CD8-positive, alpha-beta memory T cell (primary cell): ENCODE measurements around the gene RALGAPA2. TPM values are rescaled to one million over a fixed set of nuclear protein-coding genes. Genes with fewer than 3 reads are reported as not detected.

Source experiments
- CTCF ChIA-PET: fragments of 350-600 bp; sonication (Branson Sonifier 250); formaldehyde crosslinking; loops from one replicate; lab custom pipeline; 2021; ENCODE audit warnings: antibody characterized with exemption; lab: Charles Lee
- POLR2A ChIA-PET: fragments of 350-600 bp; sonication (Branson Sonifier 250); formaldehyde crosslinking; loops from one replicate; lab custom pipeline; 2021; ENCODE audit warnings: antibody characterized with exemption; lab: Charles Lee
- DNase-seq, 5 donors: peaks; one replicate each; pipeline versions ENCODE4 v3.0.0 to v3.0.0-alpha.2; 2020 to 2022; ENCODE audit warnings: mixed read lengths in 1 of 5
- H3K27ac ChIP-seq: one replicate; pipeline ENCODE4 v1.7.0; 2013; ENCODE audit warnings: low read depth, mild to moderate bottlenecking, low read length, moderate library complexity
- H3K27me3 ChIP-seq: 2 replicates; pipeline ENCODE4 v1.7.0; 2013; ENCODE audit warnings: low read length, mild to moderate bottlenecking; ENCODE audit not compliant: insufficient read depth, poor library complexity, severe bottlenecking
- H3K36me3 ChIP-seq: 2 replicates; pipeline ENCODE4 v1.7.0; 2013; ENCODE audit warnings: mild to moderate bottlenecking, low read length, moderate library complexity; ENCODE audit not compliant: insufficient read depth
- H3K4me1 ChIP-seq: 2 replicates; pipeline ENCODE4 v1.7.0; 2013; ENCODE audit warnings: mild to moderate bottlenecking, low read length, moderate library complexity; ENCODE audit not compliant: insufficient read depth
- H3K4me3 ChIP-seq: 2 replicates; pipeline ENCODE4 v1.7.0; 2013; ENCODE audit warnings: mild to moderate bottlenecking, low read length
- H3K9me3 ChIP-seq: 2 replicates; pipeline ENCODE4 v1.7.0; 2013; ENCODE audit warnings: mild to moderate bottlenecking, low read length
- H3K27ac Mint-ChIP-seq, 8 donors: one replicate each; pipeline ENCODE4 v1.8.0; 2020 to 2021; ENCODE audit warnings: mixed read lengths in 8 of 8, mild to moderate bottlenecking in 6 of 8, inconsistent platforms in 3 of 8, moderate library complexity in 3 of 8
- H3K27me3 Mint-ChIP-seq, 2 donors: one replicate each; pipeline ENCODE4 v1.8.0; 2020 to 2021; ENCODE audit warnings: mixed read lengths in 2 of 2, mild to moderate bottlenecking in 1 of 2, moderate library complexity in 1 of 2
- H3K36me3 Mint-ChIP-seq, 3 donors: one replicate each; pipeline ENCODE4 v1.8.0; 2020 to 2021; ENCODE audit warnings: mixed read lengths in 3 of 3, inconsistent platforms in 1 of 3, mild to moderate bottlenecking in 1 of 3
- H3K4me1 Mint-ChIP-seq, 3 donors: one replicate each; pipeline ENCODE4 v1.8.0; 2020 to 2021; ENCODE audit warnings: mixed read lengths in 3 of 3, inconsistent platforms in 1 of 3, mild to moderate bottlenecking in 1 of 3
- H3K4me3 Mint-ChIP-seq, 7 donors: one replicate each; pipeline ENCODE4 v1.8.0; 2020 to 2021; ENCODE audit warnings: mixed read lengths in 7 of 7, mild to moderate bottlenecking in 6 of 7, moderate library complexity in 4 of 7, inconsistent platforms in 2 of 7
- H3K9me3 Mint-ChIP-seq, 5 donors: one replicate each; pipeline ENCODE4 v1.8.0; 2020 to 2022; ENCODE audit warnings: mixed read lengths in 5 of 5, mild to moderate bottlenecking in 3 of 5, moderate library complexity in 2 of 5, inconsistent platforms in 1 of 5
- polyA plus RNA-seq: library from polyadenylated mRNA; unstranded; fragments of 300-500 nt; fragmentation: Illumina TruSeq; gene quantifications from one replicate; pipeline ENCODE4 v1.2.3, GENCODE V29; 2021
- total RNA-seq, 2 experiments: library from RNA; stranded (reverse); gene quantifications; one replicate each; pipeline ENCODE4 v1.2.3, GENCODE V29; 2021

Gene RALGAPA2
- total and polyA plus RNA-seq, 3 experiments from 2014 or later = 7.4 to 14.5 (median 13.4) TPM

- Histone ChIP-seq H3K4me1 (no peaks in the 10 kb centered on the region), H3K9me3 (no peaks in the 10 kb centered on the region), H3K36me3 (no peaks in the 10 kb centered on the region), H3K27me3 (no peaks in the 10 kb centered on the region), H3K27ac (no peak overlapping the region), H3K4me3 (no peak overlapping the region)
- no peak overlapping the region for H3K27ac Mint-ChIP-seq
- CTCF ChIA-PET = no interaction called here
- H3K4me3 Mint-ChIP-seq = no peak overlapping the region
- no peaks in the 10 kb centered on the region for H3K4me1 Mint-ChIP-seq
- no peak for DNase-seq
- no peaks in the 10 kb centered on the region for H3K9me3 Mint-ChIP-seq
- POLR2A ChIA-PET = no interaction called here
- H3K27me3 Mint-ChIP-seq = no peaks in the 10 kb centered on the region
- peaks cover 4 to 24% (median 24%) of the 10 kb centered on the region in 3 donors for H3K36me3 Mint-ChIP-seq
Measured at GRCh38 chr20:20417876-20418676, 294.4 kb downstream of the RALGAPA2 start.

GRCh38 chr20:20415321-20415720, 297.1 kb downstream of the RALGAPA2 start:
- Mint-ChIP-seq H3K36me3 (peaks cover 0 to 24% (median 18%) of the 10 kb centered on the region in 3 donors), H3K27ac (no peak overlapping the region), H3K27me3 (no peaks in the 10 kb centered on the region), H3K9me3 (no peaks in the 10 kb centered on the region), H3K4me3 (no peak overlapping the region), H3K4me1 (no peaks in the 10 kb centered on the region)
- Histone ChIP-seq H3K36me3 (no peaks in the 10 kb centered on the region), H3K4me3 (no peak overlapping the region), H3K9me3 (no peaks in the 10 kb centered on the region), H3K4me1 (no peaks in the 10 kb centered on the region), H3K27ac (no peak overlapping the region), H3K27me3 (no peaks in the 10 kb centered on the region)
- DNase-seq = no peak
- CTCF ChIA-PET = no interaction called here
- POLR2A ChIA-PET = no interaction called here

GRCh38 chr20:20414640-20415220, 297.7 kb downstream of the RALGAPA2 start:
- H3K9me3 ChIP-seq = no peaks in the 10 kb centered on the region
- Mint-ChIP-seq H3K9me3 (no peaks in the 10 kb centered on the region), H3K4me3 (no peak overlapping the region), H3K27ac (peak overlapping the region in 2 of 8 donors; percentile 8 to 31), H3K36me3 (peaks cover 0 to 26% (median 16%) of the 10 kb centered on the region in 3 donors), H3K27me3 (no peaks in the 10 kb centered on the region), H3K4me1 (no peaks in the 10 kb centered on the region)
- ChIA-PET CTCF (no interaction called here), POLR2A (no interaction called here)
- no peaks in the 10 kb centered on the region for H3K4me1 ChIP-seq
- H3K27ac ChIP-seq = no peak overlapping the region
- H3K36me3 ChIP-seq = no peaks in the 10 kb centered on the region
- DNase-seq = no peak
- no peak overlapping the region for H3K4me3 ChIP-seq
- H3K27me3 ChIP-seq = no peaks in the 10 kb centered on the region

GRCh38 chr20:20413810-20414281, 298.6 kb downstream of the RALGAPA2 start:
- Mint-ChIP-seq H3K4me1 (no peaks in the 10 kb centered on the region), H3K9me3 (no peaks in the 10 kb centered on the region), H3K4me3 (no peak overlapping the region), H3K27ac (no peak overlapping the region), H3K27me3 (no peaks in the 10 kb centered on the region), H3K36me3 (peaks cover 0 to 27% (median 14%) of the 10 kb centered on the region in 3 donors)
- Histone ChIP-seq H3K4me1 (no peaks in the 10 kb centered on the region), H3K4me3 (no peak overlapping the region), H3K9me3 (no peaks in the 10 kb centered on the region), H3K27me3 (no peaks in the 10 kb centered on the region), H3K27ac (no peak overlapping the region), H3K36me3 (no peaks in the 10 kb centered on the region)
- no peak for DNase-seq
- CTCF ChIA-PET = no interaction called here
- POLR2A ChIA-PET = no interaction called here

- Histone ChIP-seq H3K9me3 (no peaks in the 10 kb centered on the region), H3K27me3 (no peaks in the 10 kb centered on the region), H3K4me3 (no peak overlapping the region), H3K36me3 (no peaks in the 10 kb centered on the region), H3K27ac (no peak overlapping the region), H3K4me1 (no peaks in the 10 kb centered on the region)
- H3K9me3 Mint-ChIP-seq = no peaks in the 10 kb centered on the region
- H3K36me3 Mint-ChIP-seq = peaks cover 0 to 28% (median 12%) of the 10 kb centered on the region in 3 donors
- CTCF ChIA-PET = no interaction called here
- POLR2A ChIA-PET = no interaction called here
- no peak overlapping the region for H3K27ac Mint-ChIP-seq
- no peaks in the 10 kb centered on the region for H3K4me1 Mint-ChIP-seq
- no peaks in the 10 kb centered on the region for H3K27me3 Mint-ChIP-seq
- no peak overlapping the region for H3K4me3 Mint-ChIP-seq
- no peak for DNase-seq
Measured at GRCh38 chr20:20412750-20413149, 299.7 kb downstream of the RALGAPA2 start.

GRCh38 chr20:20411836-20412235, 300.6 kb downstream of the RALGAPA2 start:
- DNase-seq = no peak
- no peak overlapping the region for H3K27ac Mint-ChIP-seq
- Histone ChIP-seq H3K9me3 (no peaks in the 10 kb centered on the region), H3K36me3 (no peaks in the 10 kb centered on the region), H3K27me3 (no peaks in the 10 kb centered on the region), H3K27ac (no peak overlapping the region), H3K4me3 (no peak overlapping the region), H3K4me1 (no peaks in the 10 kb centered on the region)
- CTCF ChIA-PET = no interaction called here
- H3K4me1 Mint-ChIP-seq = no peaks in the 10 kb centered on the region
- no peaks in the 10 kb centered on the region for H3K9me3 Mint-ChIP-seq
- no peak overlapping the region for H3K4me3 Mint-ChIP-seq
- POLR2A ChIA-PET = no interaction called here
- H3K36me3 Mint-ChIP-seq = peaks cover 0 to 34% (median 10%) of the 10 kb centered on the region in 3 donors
- no peaks in the 10 kb centered on the region for H3K27me3 Mint-ChIP-seq

GRCh38 chr20:20411402-20411801, 301.0 kb downstream of the RALGAPA2 start:
- H3K27me3 Mint-ChIP-seq = no peaks in the 10 kb centered on the region
- no peak overlapping the region for H3K27ac Mint-ChIP-seq
- H3K9me3 Mint-ChIP-seq = no peaks in the 10 kb centered on the region
- no peak for DNase-seq
- Histone ChIP-seq H3K36me3 (no peaks in the 10 kb centered on the region), H3K4me1 (no peaks in the 10 kb centered on the region), H3K27ac (no peak overlapping the region), H3K9me3 (no peaks in the 10 kb centered on the region), H3K27me3 (no peaks in the 10 kb centered on the region), H3K4me3 (no peak overlapping the region)
- H3K4me1 Mint-ChIP-seq = no peaks in the 10 kb centered on the region
- no peak overlapping the region for H3K4me3 Mint-ChIP-seq
- POLR2A ChIA-PET = no interaction called here
- H3K36me3 Mint-ChIP-seq = peaks cover 0 to 35% (median 10%) of the 10 kb centered on the region in 3 donors
- CTCF ChIA-PET = no interaction called here

- Histone ChIP-seq H3K36me3 (no peaks in the 10 kb centered on the region), H3K9me3 (no peaks in the 10 kb centered on the region), H3K4me1 (no peaks in the 10 kb centered on the region), H3K27ac (no peak overlapping the region), H3K27me3 (no peaks in the 10 kb centered on the region), H3K4me3 (no peak overlapping the region)
- H3K36me3 Mint-ChIP-seq = peaks cover 0 to 40% (median 10%) of the 10 kb centered on the region in 3 donors
- ChIA-PET POLR2A (no interaction called here), CTCF (no interaction called here)
- H3K4me1 Mint-ChIP-seq = no peaks in the 10 kb centered on the region
- H3K27me3 Mint-ChIP-seq = no peaks in the 10 kb centered on the region
- DNase-seq = no peak
- no peaks in the 10 kb centered on the region for H3K9me3 Mint-ChIP-seq
- no peak overlapping the region for H3K4me3 Mint-ChIP-seq
- peak overlapping the region in 1 of 8 donors; percentile 31 for H3K27ac Mint-ChIP-seq
Measured at GRCh38 chr20:20410678-20411077, 301.8 kb downstream of the RALGAPA2 start.
